ENCODE results near the gene ECHS1. TPM values are rescaled to one million over a fixed set of nuclear protein-coding genes. Genes with fewer than 3 reads are reported as not detected.

Gene ECHS1
- total RNA-seq, 6 experiments from 2014 or later, result 105 to 137 (median 114) TPM

DNA sequence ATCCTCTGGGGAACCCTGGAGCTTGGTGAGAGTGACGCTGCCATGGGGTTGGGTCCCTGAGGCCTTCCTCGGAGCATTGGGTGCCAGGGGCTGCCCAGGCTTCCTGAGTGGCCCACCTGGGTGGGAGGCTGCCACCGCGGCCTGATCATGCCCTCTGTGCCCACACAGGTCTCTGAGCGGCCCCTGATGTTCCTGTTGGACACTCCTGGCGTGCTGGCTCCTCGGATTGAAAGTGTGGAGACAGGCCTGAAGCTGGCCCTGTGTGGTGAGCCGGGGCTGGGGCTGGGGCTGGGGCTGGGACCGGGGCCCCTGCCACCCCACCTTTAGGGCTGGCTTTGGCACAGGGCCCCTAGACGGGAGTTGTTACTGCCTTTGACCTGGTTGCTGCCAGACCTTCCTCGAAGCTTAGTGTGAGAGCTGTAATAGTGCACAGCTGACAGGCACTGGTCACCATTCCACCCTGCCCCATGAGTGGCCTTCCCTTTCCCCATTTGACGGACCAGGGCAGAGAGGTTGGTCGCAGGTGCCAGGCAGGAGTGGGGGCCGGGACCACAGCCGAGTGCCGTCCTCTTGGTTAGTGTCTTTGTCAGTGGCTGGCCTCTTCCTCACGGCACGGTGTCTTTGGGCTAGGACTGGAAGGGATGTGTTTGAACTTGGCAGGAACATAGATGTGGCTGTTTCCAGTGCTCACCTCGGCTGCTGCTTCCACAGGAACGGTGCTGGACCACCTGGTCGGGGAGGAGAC, 29.0 kb upstream of the ECHS1 start:
- no peaks in the 10 kb centered on the region for H3K27me3 Mint-ChIP-seq (ENCODE audit: insufficient read depth)
- peaks cover 31% of the 10 kb centered on the region for H3K4me1 Mint-ChIP-seq (ENCODE audit: low read depth)
- H3K36me3 Mint-ChIP-seq (ENCODE audit: low read depth), result peaks cover 39% of the 10 kb centered on the region
- DNase-seq, result no peak
- H3K27ac Mint-ChIP-seq, result peak overlapping the region; percentile 10; the same call in 1 of the 2 replicates
- TF ChIP-seq, protein P1, sequence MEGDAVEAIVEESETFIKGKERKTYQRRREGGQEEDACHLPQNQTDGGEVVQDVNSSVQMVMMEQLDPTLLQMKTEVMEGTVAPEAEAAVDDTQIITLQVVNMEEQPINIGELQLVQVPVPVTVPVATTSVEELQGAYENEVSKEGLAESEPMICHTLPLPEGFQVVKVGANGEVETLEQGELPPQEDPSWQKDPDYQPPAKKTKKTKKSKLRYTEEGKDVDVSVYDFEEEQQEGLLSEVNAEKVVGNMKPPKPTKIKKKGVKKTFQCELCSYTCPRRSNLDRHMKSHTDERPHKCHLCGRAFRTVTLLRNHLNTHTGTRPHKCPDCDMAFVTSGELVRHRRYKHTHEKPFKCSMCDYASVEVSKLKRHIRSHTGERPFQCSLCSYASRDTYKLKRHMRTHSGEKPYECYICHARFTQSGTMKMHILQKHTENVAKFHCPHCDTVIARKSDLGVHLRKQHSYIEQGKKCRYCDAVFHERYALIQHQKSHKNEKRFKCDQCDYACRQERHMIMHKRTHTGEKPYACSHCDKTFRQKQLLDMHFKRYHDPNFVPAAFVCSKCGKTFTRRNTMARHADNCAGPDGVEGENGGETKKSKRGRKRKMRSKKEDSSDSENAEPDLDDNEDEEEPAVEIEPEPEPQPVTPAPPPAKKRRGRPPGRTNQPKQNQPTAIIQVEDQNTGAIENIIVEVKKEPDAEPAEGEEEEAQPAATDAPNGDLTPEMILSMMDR (IDR thresholded peaks at IDR 0.05), result no peak
- H3K9me3 Mint-ChIP-seq, result no peaks in the 10 kb centered on the region
- no peak overlapping the region for H3K4me3 Mint-ChIP-seq

DNA sequence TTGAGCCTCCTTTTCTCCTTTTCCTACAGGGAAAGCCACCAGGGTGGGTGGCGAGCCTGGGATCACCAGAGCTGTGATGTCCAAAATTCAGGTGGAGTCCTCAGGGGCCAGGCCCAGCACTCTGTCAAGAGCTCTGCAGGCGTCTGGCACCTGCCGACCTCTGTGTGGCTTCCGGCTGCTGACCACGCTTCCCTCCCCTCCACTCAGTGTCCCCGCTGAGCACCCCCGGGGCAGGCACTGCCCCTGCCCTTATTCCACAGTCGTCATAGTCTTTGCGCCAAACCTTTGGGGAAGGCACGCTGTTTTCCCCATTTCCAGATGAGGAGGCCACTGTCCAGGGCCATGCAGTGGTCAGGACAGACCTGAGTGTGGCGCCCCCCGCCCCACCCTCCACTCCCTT, 28.3 kb upstream of the ECHS1 start:
- Mint-ChIP-seq H3K9me3 (no peaks in the 10 kb centered on the region), H3K27ac (no peak overlapping the region; the same call in 1 of the 2 replicates), H3K4me3 (no peak overlapping the region), H3K27me3 (ENCODE audit: insufficient read depth) (no peaks in the 10 kb centered on the region), H3K4me1 (ENCODE audit: low read depth) (peaks cover 31% of the 10 kb centered on the region), H3K36me3 (ENCODE audit: low read depth) (peaks cover 39% of the 10 kb centered on the region)
- DNase-seq, result no peak
- TF ChIP-seq, protein P1 (IDR thresholded peaks at IDR 0.05), result 0 out of 2 replicates have a peak, but pooled peaks have one; percentile 8

DNA sequence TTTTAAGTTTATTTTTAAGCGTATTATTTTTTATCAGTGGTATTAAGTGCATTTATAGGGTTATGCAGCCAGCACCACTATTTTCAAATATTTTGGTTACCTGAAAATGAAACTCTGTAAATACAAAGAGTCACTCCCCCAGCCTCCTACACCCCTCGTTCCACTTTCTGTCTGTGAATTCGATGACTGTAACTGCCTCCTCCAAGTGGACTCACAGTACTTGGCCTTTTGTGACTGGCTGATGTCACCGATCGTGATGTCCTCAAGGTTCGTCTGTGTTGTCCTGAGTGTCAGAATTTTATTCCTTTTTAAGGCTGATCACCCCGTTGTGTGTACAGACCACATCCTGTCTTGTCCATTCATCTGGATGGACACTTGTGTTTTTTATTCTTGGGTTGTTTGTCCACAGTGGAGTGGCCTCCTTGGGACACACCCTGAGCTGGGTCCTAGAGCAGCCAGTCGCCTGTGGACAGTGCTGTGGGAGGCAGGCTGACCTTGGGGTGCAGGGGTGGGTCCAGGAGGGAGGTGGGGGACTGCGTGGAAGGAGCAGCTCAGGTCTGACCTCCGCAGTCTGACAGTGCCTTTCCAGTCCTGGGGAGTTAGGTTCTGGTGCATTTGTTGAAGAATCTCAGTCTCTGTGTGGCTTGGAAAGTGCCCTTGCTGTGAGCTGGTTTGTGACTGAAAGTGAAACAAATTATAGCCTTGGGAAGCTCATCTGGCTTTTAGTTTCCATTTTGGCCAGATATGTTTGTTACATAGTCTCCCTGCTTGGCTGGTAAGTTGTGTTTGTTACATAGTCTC, 27.7 kb upstream of the ECHS1 start:
- H3K4me3 Mint-ChIP-seq, result no peak overlapping the region
- no peaks in the 10 kb centered on the region for H3K9me3 Mint-ChIP-seq
- peaks cover 39% of the 10 kb centered on the region for H3K36me3 Mint-ChIP-seq (ENCODE audit: low read depth)
- DNase-seq, result no peak
- no peaks in the 10 kb centered on the region for H3K27me3 Mint-ChIP-seq (ENCODE audit: insufficient read depth)
- H3K27ac Mint-ChIP-seq, result peak overlapping the region; percentile 38; the same call in 1 of the 2 replicates
- peaks cover 25% of the 10 kb centered on the region for H3K4me1 Mint-ChIP-seq (ENCODE audit: low read depth)
- TF ChIP-seq, protein P1 (IDR thresholded peaks at IDR 0.05), result no peak

DNA sequence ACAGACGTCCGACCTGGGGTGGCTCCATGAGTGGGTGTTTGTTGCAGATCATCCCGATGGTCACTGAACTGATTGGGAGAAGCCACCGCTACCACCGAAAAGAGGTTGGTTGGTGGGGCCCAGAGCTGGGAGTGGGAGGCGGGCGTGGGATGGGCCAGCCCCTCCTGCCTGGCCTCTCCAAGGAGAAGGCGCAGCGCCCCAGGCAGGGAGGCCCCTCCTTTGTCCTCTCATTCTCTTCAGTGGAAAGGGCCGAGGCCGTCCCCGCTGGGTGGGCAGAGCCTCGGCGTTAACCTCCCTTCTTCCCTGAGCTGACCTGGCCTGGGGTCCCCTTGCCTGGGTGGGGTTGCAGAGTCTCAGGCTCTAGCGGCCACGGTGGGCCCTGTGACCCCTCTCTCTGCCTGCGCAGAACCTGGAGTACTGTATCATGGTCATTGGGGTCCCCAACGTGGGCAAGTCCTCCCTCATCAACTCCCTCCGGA, 26.0 kb upstream of the ECHS1 start:
- TF ChIP-seq, protein P1 (IDR thresholded peaks at IDR 0.05), result no peak
- H3K27me3 Mint-ChIP-seq (ENCODE audit: insufficient read depth), result no peaks in the 10 kb centered on the region
- H3K36me3 Mint-ChIP-seq (ENCODE audit: low read depth), result peaks cover 43% of the 10 kb centered on the region
- H3K27ac Mint-ChIP-seq, result no peak overlapping the region
- no peak for DNase-seq
- H3K4me3 Mint-ChIP-seq, result no peak overlapping the region
- H3K9me3 Mint-ChIP-seq, result no peaks in the 10 kb centered on the region
- H3K4me1 Mint-ChIP-seq (ENCODE audit: low read depth), result peaks cover 14% of the 10 kb centered on the region

DNA sequence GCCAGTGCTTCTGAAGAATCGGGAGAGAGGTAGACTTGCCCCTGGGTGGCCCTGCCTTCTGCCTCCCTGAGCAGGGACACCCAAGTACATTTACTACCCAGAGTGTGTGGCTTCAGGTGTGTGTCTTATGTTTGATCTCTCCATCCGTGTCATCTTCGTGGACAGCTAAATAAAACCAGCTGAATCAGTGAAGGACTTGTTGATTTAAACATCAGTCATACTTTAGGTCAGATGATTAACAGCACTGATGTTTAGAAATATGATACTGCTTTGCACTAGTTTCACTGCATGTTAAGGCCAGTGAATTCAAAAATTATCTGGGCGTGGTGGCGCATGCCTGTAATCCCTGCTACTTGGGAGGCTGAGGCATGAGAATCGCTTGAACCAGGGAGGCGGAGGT, 24.8 kb upstream of the ECHS1 start:
- Mint-ChIP-seq H3K4me1 (ENCODE audit: low read depth) (peaks cover 13% of the 10 kb centered on the region), H3K36me3 (ENCODE audit: low read depth) (peaks cover 34% of the 10 kb centered on the region), H3K27ac (peak overlapping the region; percentile 46; the same call in 1 of the 2 replicates), H3K27me3 (ENCODE audit: insufficient read depth) (no peaks in the 10 kb centered on the region), H3K9me3 (no peaks in the 10 kb centered on the region), H3K4me3 (no peak overlapping the region)
- TF ChIP-seq, protein P1 (IDR thresholded peaks at IDR 0.05), result no peak
- no peak for DNase-seq
